GM18499 (cell line): ENCODE data around the gene MOSPD3.

Experiments used
- ATAC-seq: cut with Tn5 transposase; IDR thresholded peaks from one replicate; pipeline ENCODE4 v1.9.1; 2021; ENCODE audit warnings: moderate number of reproducible peaks; ENCODE audit not compliant: insufficient read depth, unreplicated experiment

Gene MOSPD3

GRCh38 chr7:100574362-100575205, 37.8 kb upstream of the MOSPD3 start:
- no peak for ATAC-seq

- ATAC-seq, result no peak
Measured at GRCh38 chr7:100575206-100575631, 37.1 kb upstream of the MOSPD3 start.

GRCh38 chr7:100575746-100576383, 36.5 kb upstream of the MOSPD3 start:
- ATAC-seq, result no peak

GRCh38 chr7:100576384-100576993, 35.9 kb upstream of the MOSPD3 start:
- no peak for ATAC-seq

GRCh38 chr7:100577103-100577502, 35.2 kb upstream of the MOSPD3 start:
- ATAC-seq, result no peak

GRCh38 chr7:100577507-100577906, 34.8 kb upstream of the MOSPD3 start:
- ATAC-seq, result no peak

- no peak for ATAC-seq
Measured at GRCh38 chr7:100578246-100579183, 33.8 kb upstream of the MOSPD3 start.

GRCh38 chr7:100580466-100581283, 31.7 kb upstream of the MOSPD3 start:
- ATAC-seq, result no peak

- no peak for ATAC-seq
Measured at GRCh38 chr7:100582041-100582579, 30.2 kb upstream of the MOSPD3 start.

GRCh38 chr7:100582650-100583049, 29.7 kb upstream of the MOSPD3 start:
- ATAC-seq, result no peak

- ATAC-seq, result no peak
Measured at GRCh38 chr7:100583132-100584053, 28.9 kb upstream of the MOSPD3 start.

GRCh38 chr7:100584054-100584682, 28.2 kb upstream of the MOSPD3 start:
- no peak for ATAC-seq

GRCh38 chr7:100584683-100585510, 27.4 kb upstream of the MOSPD3 start:
- ATAC-seq, result no peak

GRCh38 chr7:100585511-100586265, 26.7 kb upstream of the MOSPD3 start, which contains the start of gene LRCH4:
Gene LRCH4 (minus strand): TSS chr7:100586129. CDS start chr7:100586100, 29 bp downstream.
- ATAC-seq, result peak; percentile 15

- ATAC-seq, result peak; percentile 76
Measured at GRCh38 chr7:100586266-100587025, 25.9 kb upstream of the MOSPD3 start, which contains the start of gene FBXO24. Gene FBXO24 (plus strand): TSS chr7:100586328. CDS start chr7:100586626, 298 bp downstream.
